DND-41 (cell line): ENCODE results near the gene SCAPER.
"Not testable (repeated sequence)": the region's sequence is repeated elsewhere in the genome, so short reads cannot be mapped to it uniquely, and the experiment has no call there.

Experiments
- ATAC-seq: fragments of 200-7000 bp; cut with Tn5 transposase; 3 replicates; pipeline ENCODE4 v1.9.1; 2021; ENCODE audit warnings: low read depth; ENCODE audit not compliant: insufficient read depth
- DNase-seq: peaks from one replicate; pipeline ENCODE4 v3.0.0-alpha.2; 2020
- H2AFZ ChIP-seq: 2 replicates; pipeline ENCODE4 v1.6.0; 2012; ENCODE audit warnings: low read depth, low read length
- H3K27ac ChIP-seq: 2 replicates; pipeline ENCODE4 v1.5.1; 2012; ENCODE audit warnings: low read length, inconsistent platforms
- H3K27me3 ChIP-seq: fragments of 200-600 bp; sonication (generic); 2 replicates; pipeline ENCODE4 v1.6.0; 2012; ENCODE audit warnings: low read length, mild to moderate bottlenecking, inconsistent platforms; ENCODE audit not compliant: insufficient read depth, poor library complexity
- H3K36me3 ChIP-seq: 2 replicates; pipeline ENCODE4 v1.5.1; 2012; ENCODE audit warnings: low read length, inconsistent platforms; ENCODE audit not compliant: insufficient read depth
- H3K4me1 ChIP-seq: 2 replicates; pipeline ENCODE4 v1.5.1; 2012; ENCODE audit warnings: mild to moderate bottlenecking, low read length; ENCODE audit not compliant: insufficient read depth
- H3K4me2 ChIP-seq: 2 replicates; pipeline ENCODE4 v1.6.0; 2012; ENCODE audit warnings: mild to moderate bottlenecking, moderate library complexity, low read length, inconsistent platforms; ENCODE audit not compliant: insufficient read depth
- H3K4me3 ChIP-seq, 2 experiments: fragments of 200-600 bp in 1 of 2; shearing (Covaris generic) in 1 of 2; 2 replicates each; pipeline ENCODE4 v1.5.1; 2012 to 2016; ENCODE audit warnings: inconsistent platforms in 2 of 2, low read length in 2 of 2, mild to moderate bottlenecking in 2 of 2, low read depth in 1 of 2, moderate library complexity in 1 of 2
- H3K79me2 ChIP-seq: 2 replicates; pipeline ENCODE4 v1.6.0; 2012; ENCODE audit warnings: low read length, inconsistent platforms; ENCODE audit not compliant: insufficient read depth
- H3K9ac ChIP-seq: 2 replicates; pipeline ENCODE4 v1.6.0; 2012; ENCODE audit warnings: low read depth, mild to moderate bottlenecking, inconsistent platforms, low read length, moderate library complexity
- H3K9me3 ChIP-seq: 2 replicates; pipeline ENCODE4 v1.5.1; 2012; ENCODE audit warnings: low read length, moderate library complexity, mild to moderate bottlenecking, inconsistent platforms; ENCODE audit not compliant: insufficient read depth, severe bottlenecking
- H4K20me1 ChIP-seq: 2 replicates; pipeline ENCODE4 v1.6.0; 2012; ENCODE audit warnings: low read length; ENCODE audit not compliant: insufficient read depth
- CTCF ChIP-seq: IDR thresholded peaks from 2 replicates; pipeline ENCODE4 v1.5.1; 2012; ENCODE audit warnings: borderline replicate concordance, low read length, moderate library complexity, mild to moderate bottlenecking; ENCODE audit not compliant: poor library complexity, severe bottlenecking; ENCODE audit errors: extremely low read depth
- EZH2 ChIP-seq: IDR thresholded peaks from 3 replicates; pipeline ENCODE4 v1.6.1; 2012; ENCODE audit warnings: borderline replicate concordance, low read depth, mild to moderate bottlenecking, moderate library complexity, low read length, inconsistent platforms; ENCODE audit not compliant: severe bottlenecking

Gene SCAPER

GRCh38 chr15:76503804-76504203 lies 401.3 kb downstream of the SCAPER start:
- ATAC-seq (no peak), DNase-seq (no peak)
- Histone ChIP-seq H3K79me2 (no peaks in the 10 kb centered on the region), H2AFZ (no peak overlapping the region), H3K27ac (no peak overlapping the region), H3K36me3 (peaks cover 9% of the 10 kb centered on the region; the same call in 1 of the 2 replicates), H4K20me1 (no peaks in the 10 kb centered on the region), H3K4me2 (no peak overlapping the region), H3K9ac (no peak overlapping the region), H3K4me1 (no peaks in the 10 kb centered on the region), H3K9me3 (no peaks in the 10 kb centered on the region), H3K27me3 (no peaks in the 10 kb centered on the region), H3K4me3 (no peak overlapping the region)
- no peak for TF ChIP-seq CTCF

- no peaks in the 10 kb centered on the region for H3K79me2 ChIP-seq
- ATAC-seq (no peak), DNase-seq (no peak)
- no peak overlapping the region for H3K4me2 ChIP-seq
- TF ChIP-seq CTCF (no peak), EZH2 (no peak)
- H3K9me3 ChIP-seq: no peaks in the 10 kb centered on the region
- no peak overlapping the region for H3K27ac ChIP-seq
- H3K4me1 ChIP-seq: no peaks in the 10 kb centered on the region
- H3K4me3 ChIP-seq: no peak overlapping the region
- no peak overlapping the region for H2AFZ ChIP-seq
- H3K27me3 ChIP-seq: no peaks in the 10 kb centered on the region
- H3K36me3 ChIP-seq: peaks cover 9% of the 10 kb centered on the region; the same call in 1 of the 2 replicates
- no peaks in the 10 kb centered on the region for H4K20me1 ChIP-seq
- no peak overlapping the region for H3K9ac ChIP-seq
Measured at GRCh38 chr15:76503121-76503520, 402.0 kb downstream of the SCAPER start.

GRCh38 chr15:76502678-76503077 lies 402.5 kb downstream of the SCAPER start:
- Histone ChIP-seq H3K9ac (no peak overlapping the region), H2AFZ (no peak overlapping the region), H3K4me3 (no peak overlapping the region), H3K27me3 (no peaks in the 10 kb centered on the region), H4K20me1 (no peaks in the 10 kb centered on the region), H3K36me3 (peaks cover 9% of the 10 kb centered on the region; the same call in 1 of the 2 replicates), H3K9me3 (no peaks in the 10 kb centered on the region), H3K4me2 (no peak overlapping the region), H3K4me1 (no peaks in the 10 kb centered on the region), H3K27ac (no peak overlapping the region), H3K79me2 (no peaks in the 10 kb centered on the region)
- no peak for ATAC-seq
- TF ChIP-seq CTCF (no peak), EZH2 (no peak)
- no peak for DNase-seq

GRCh38 chr15:76502185-76502584 lies 403.0 kb downstream of the SCAPER start:
- not testable (repeated sequence) for H3K4me2 ChIP-seq, H3K9me3 ChIP-seq, H3K36me3 ChIP-seq, H3K4me1 ChIP-seq, ATAC-seq, H3K79me2 ChIP-seq, H4K20me1 ChIP-seq, H3K27me3 ChIP-seq, H3K9ac ChIP-seq, H3K27ac ChIP-seq, H3K4me3 ChIP-seq, H2AFZ ChIP-seq, DNase-seq
